Activated T-helper 1 cell treated with anti-CD3 and anti-CD28 coated beads, Interleukin-12 subunit alpha, Interleukin-12 subunit beta, Interleukin-2, Interleukin-4 antibody, amounts not matched to agents 30 ng/mL and 10 ng/mL and 1 ng/mL, durations not matched to agents 14 hours and 24 hours and 36 hours (primary cell): ENCODE measurements around the gene MAML3. TPM values are rescaled to one million over a fixed set of nuclear protein-coding genes. Genes with fewer than 3 reads are reported as not detected.

ENCODE experiments used
- DNase-seq: peaks from one replicate; pipeline ENCODE4 v3.0.0; 2021; ENCODE audit warnings: low spot score
- H3K27ac Mint-ChIP-seq: one replicate; pipeline ENCODE4 v1.8.0; 2021; ENCODE audit warnings: mild to moderate bottlenecking, mixed read lengths
- H3K27me3 Mint-ChIP-seq: one replicate; pipeline ENCODE4 v1.8.0; 2022; ENCODE audit warnings: mild to moderate bottlenecking, moderate library complexity, mixed read lengths; ENCODE audit not compliant: insufficient read depth
- H3K36me3 Mint-ChIP-seq: one replicate; pipeline ENCODE4 v1.8.0; 2021; ENCODE audit warnings: low read depth, mixed read lengths
- H3K4me1 Mint-ChIP-seq: one replicate; pipeline ENCODE4 v1.8.0; 2021; ENCODE audit warnings: low read depth, mixed read lengths
- H3K4me3 Mint-ChIP-seq: one replicate; pipeline ENCODE4 v1.8.0; 2021; ENCODE audit warnings: mild to moderate bottlenecking, moderate library complexity, mixed read lengths
- H3K9me3 Mint-ChIP-seq: one replicate; pipeline ENCODE4 v1.8.0; 2021; ENCODE audit warnings: mixed read lengths
- intact Hi-C: fragments of 100-400 bp; cut with micrococcal nuclease; formaldehyde crosslinking; loops from one replicate; pipeline ENCODE4 v1.15.1; 2024
- total RNA-seq: library from RNA; stranded (reverse); gene quantifications from 2 replicates; pipeline ENCODE4 v1.2.3, GENCODE V29; 2022

MAML3 gene
- total RNA-seq, 1 donor from 2014 or later = 0.47 TPM

GRCh38 chr4:139860435-139861024, 293.5 kb downstream of the MAML3 start:
- DNase-seq = no peak
- peaks cover 33% of the 10 kb centered on the region for H3K4me1 Mint-ChIP-seq
- intact Hi-C loops = no loop called here
- H3K27me3 Mint-ChIP-seq = peaks cover 20% of the 10 kb centered on the region
- H3K36me3 Mint-ChIP-seq = no peaks in the 10 kb centered on the region
- no peak overlapping the region for H3K27ac Mint-ChIP-seq
- H3K9me3 Mint-ChIP-seq = no peaks in the 10 kb centered on the region
- H3K4me3 Mint-ChIP-seq = no peak overlapping the region

- DNase-seq = no peak
- Mint-ChIP-seq H3K9me3 (no peaks in the 10 kb centered on the region), H3K27me3 (peaks cover 18% of the 10 kb centered on the region), H3K4me1 (peaks cover 33% of the 10 kb centered on the region), H3K36me3 (no peaks in the 10 kb centered on the region), H3K4me3 (no peak overlapping the region), H3K27ac (no peak overlapping the region)
- intact Hi-C loops = loop anchor here (2.0 to 5.0 kb wide), 5 partner anchors 211 to 683 kb away; partner anchors contain the start of genes ELF2 and SETD7
Measured at GRCh38 chr4:139859876-139860275, 294.1 kb downstream of the MAML3 start.

- no peaks in the 10 kb centered on the region for H3K36me3 Mint-ChIP-seq
- intact Hi-C loops = loop anchor here (1.0 to 5.0 kb wide), 10 partner anchors 93 to 681 kb away; partner anchors contain the start of genes ELF2 and SETD7
- H3K4me3 Mint-ChIP-seq = no peak overlapping the region
- no peak overlapping the region for H3K27ac Mint-ChIP-seq
- no peak for DNase-seq
- peaks cover 18% of the 10 kb centered on the region for H3K27me3 Mint-ChIP-seq
- H3K4me1 Mint-ChIP-seq = peaks cover 33% of the 10 kb centered on the region
- H3K9me3 Mint-ChIP-seq = no peaks in the 10 kb centered on the region
Measured at GRCh38 chr4:139858436-139859205, 295.4 kb downstream of the MAML3 start.

- Mint-ChIP-seq H3K4me3 (no peak overlapping the region), H3K4me1 (peaks cover 33% of the 10 kb centered on the region), H3K9me3 (no peaks in the 10 kb centered on the region), H3K27me3 (peaks cover 18% of the 10 kb centered on the region), H3K27ac (no peak overlapping the region), H3K36me3 (no peaks in the 10 kb centered on the region)
- no peak for DNase-seq
- intact Hi-C loops = loop anchor here (1.0 to 5.0 kb wide), 10 partner anchors 93 to 681 kb away; partner anchors contain the start of genes ELF2 and SETD7
Measured at GRCh38 chr4:139857977-139858376, 296.0 kb downstream of the MAML3 start.

GRCh38 chr4:139857021-139857420, 297.0 kb downstream of the MAML3 start:
- DNase-seq = no peak

GRCh38 chr4:139854668-139855403, 299.1 kb downstream of the MAML3 start:
- intact Hi-C loops = loop anchor here (5.0 kb wide), 2 partner anchors 298 to 678 kb away; partner anchors contain the start of genes ELF2 and SETD7
- Mint-ChIP-seq H3K9me3 (no peaks in the 10 kb centered on the region), H3K4me3 (no peak overlapping the region), H3K27me3 (peaks cover 18% of the 10 kb centered on the region), H3K36me3 (no peaks in the 10 kb centered on the region), H3K27ac (no peak overlapping the region), H3K4me1 (peaks cover 33% of the 10 kb centered on the region)
- DNase-seq = no peak

More at GRCh38 chr4:139857021-139857420, 297.0 kb downstream of the MAML3 start:
- Mint-ChIP-seq H3K36me3 (no peaks in the 10 kb centered on the region), H3K4me3 (no peak overlapping the region), H3K4me1 (peaks cover 33% of the 10 kb centered on the region), H3K27ac (no peak overlapping the region), H3K27me3 (peaks cover 15% of the 10 kb centered on the region), H3K9me3 (no peaks in the 10 kb centered on the region)
- intact Hi-C loops = loop anchor here (5.0 kb wide), 2 partner anchors 300 to 680 kb away; partner anchors contain the start of genes ELF2 and SETD7

GRCh38 chr4:139853309-139853708, 300.7 kb downstream of the MAML3 start:
- H3K4me3 Mint-ChIP-seq = no peak overlapping the region
- no peak overlapping the region for H3K27ac Mint-ChIP-seq
- intact Hi-C loops = no loop called here
- H3K9me3 Mint-ChIP-seq = no peaks in the 10 kb centered on the region
- peaks cover 23% of the 10 kb centered on the region for H3K27me3 Mint-ChIP-seq
- no peak for DNase-seq
- H3K36me3 Mint-ChIP-seq = no peaks in the 10 kb centered on the region
- peaks cover 24% of the 10 kb centered on the region for H3K4me1 Mint-ChIP-seq

- intact Hi-C loops = no loop called here
- Mint-ChIP-seq H3K4me1 (peaks cover 18% of the 10 kb centered on the region), H3K36me3 (no peaks in the 10 kb centered on the region), H3K27me3 (peaks cover 22% of the 10 kb centered on the region), H3K9me3 (no peaks in the 10 kb centered on the region), H3K4me3 (no peak overlapping the region), H3K27ac (peak overlapping the region; percentile 25)
- DNase-seq = no peak
Measured at GRCh38 chr4:139852612-139853269, 301.2 kb downstream of the MAML3 start.

GRCh38 chr4:139851639-139852038, 302.3 kb downstream of the MAML3 start:
- Mint-ChIP-seq H3K4me3 (no peak overlapping the region), H3K4me1 (peaks cover 9% of the 10 kb centered on the region), H3K27me3 (peaks cover 21% of the 10 kb centered on the region), H3K9me3 (no peaks in the 10 kb centered on the region), H3K36me3 (no peaks in the 10 kb centered on the region), H3K27ac (no peak overlapping the region)
- DNase-seq = no peak
- intact Hi-C loops = no loop called here

GRCh38 chr4:139851133-139851532, 302.9 kb downstream of the MAML3 start:
- Mint-ChIP-seq H3K27ac (no peak overlapping the region), H3K27me3 (peaks cover 21% of the 10 kb centered on the region), H3K9me3 (no peaks in the 10 kb centered on the region), H3K4me3 (no peak overlapping the region), H3K4me1 (peaks cover 4% of the 10 kb centered on the region), H3K36me3 (no peaks in the 10 kb centered on the region)
- intact Hi-C loops = no loop called here
- no peak for DNase-seq

- Mint-ChIP-seq H3K36me3 (no peaks in the 10 kb centered on the region), H3K27me3 (peaks cover 16% of the 10 kb centered on the region), H3K4me3 (no peak overlapping the region), H3K27ac (no peak overlapping the region), H3K4me1 (no peaks in the 10 kb centered on the region), H3K9me3 (no peaks in the 10 kb centered on the region)
- intact Hi-C loops = no loop called here
- DNase-seq = no peak
Measured at GRCh38 chr4:139849219-139849618, 304.8 kb downstream of the MAML3 start.

- Mint-ChIP-seq H3K9me3 (no peaks in the 10 kb centered on the region), H3K27me3 (peaks cover 16% of the 10 kb centered on the region), H3K36me3 (no peaks in the 10 kb centered on the region), H3K27ac (no peak overlapping the region), H3K4me3 (no peak overlapping the region), H3K4me1 (no peaks in the 10 kb centered on the region)
- intact Hi-C loops = no loop called here
- DNase-seq = no peak
Measured at GRCh38 chr4:139848028-139848427, 306.0 kb downstream of the MAML3 start.
